ENCODE data around the gene SPTAN1. TPM values are rescaled to one million over a fixed set of nuclear protein-coding genes. Genes with fewer than 3 reads are reported as not detected.

SPTAN1 gene
- total and polyA plus RNA-seq, 8 donors: 58.6 to 155 (median 90.9) TPM

DNA sequence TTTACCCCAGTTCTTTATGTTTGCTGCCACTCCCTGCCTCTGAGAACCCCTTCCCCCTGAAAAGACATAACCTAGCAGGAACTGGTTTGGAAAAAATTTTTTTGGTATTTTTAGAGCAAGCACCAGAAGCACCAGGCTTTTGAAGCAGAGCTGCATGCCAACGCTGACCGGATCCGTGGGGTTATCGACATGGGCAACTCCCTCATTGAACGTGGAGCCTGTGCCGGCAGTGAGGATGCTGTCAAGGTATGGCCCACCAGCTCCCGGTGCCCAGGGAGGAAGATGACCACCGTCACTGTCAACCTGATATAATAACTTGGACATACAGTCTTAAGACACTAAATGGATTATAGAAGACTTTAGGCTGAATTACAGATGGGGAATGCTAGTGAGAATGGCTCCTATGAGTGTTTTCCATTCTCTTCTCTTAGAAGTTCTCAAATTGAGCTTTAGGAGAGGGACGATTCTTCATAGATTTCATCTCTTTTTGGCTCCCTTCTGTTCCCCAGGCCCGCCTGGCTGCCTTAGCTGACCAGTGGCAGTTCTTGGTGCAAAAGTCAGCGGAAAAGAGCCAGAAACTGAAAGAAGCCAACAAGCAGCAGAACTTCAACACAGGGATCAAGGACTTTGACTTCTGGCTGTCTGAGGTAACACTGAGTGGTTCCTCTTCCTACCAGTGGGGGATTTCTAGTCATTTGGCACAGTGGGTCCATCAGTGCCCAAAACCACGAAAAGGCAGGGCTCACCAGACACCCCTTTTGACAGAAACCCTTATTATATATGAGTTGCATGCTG, 59.4 kb downstream of the SPTAN1 start:
- H3K4me1 ChIP-seq: peaks cover 9 to 13% (median 10%) of the 10 kb centered on the region in 3 donors
- FAIRE-seq (no peak), DNase-seq (no peak), ATAC-seq (no peak)
- intact Hi-C loops (cut with DNase I): no loop called here
- no peaks in the 10 kb centered on the region for H3K27me3 ChIP-seq
- WGBS, 2 donors: 93 to 94% methylated on average over 12 of the region's 12 CpGs
- H3K9me3 ChIP-seq: no peaks in the 10 kb centered on the region
- H3K27ac ChIP-seq: no peak overlapping the region
- TF ChIP-seq, protein P1, sequence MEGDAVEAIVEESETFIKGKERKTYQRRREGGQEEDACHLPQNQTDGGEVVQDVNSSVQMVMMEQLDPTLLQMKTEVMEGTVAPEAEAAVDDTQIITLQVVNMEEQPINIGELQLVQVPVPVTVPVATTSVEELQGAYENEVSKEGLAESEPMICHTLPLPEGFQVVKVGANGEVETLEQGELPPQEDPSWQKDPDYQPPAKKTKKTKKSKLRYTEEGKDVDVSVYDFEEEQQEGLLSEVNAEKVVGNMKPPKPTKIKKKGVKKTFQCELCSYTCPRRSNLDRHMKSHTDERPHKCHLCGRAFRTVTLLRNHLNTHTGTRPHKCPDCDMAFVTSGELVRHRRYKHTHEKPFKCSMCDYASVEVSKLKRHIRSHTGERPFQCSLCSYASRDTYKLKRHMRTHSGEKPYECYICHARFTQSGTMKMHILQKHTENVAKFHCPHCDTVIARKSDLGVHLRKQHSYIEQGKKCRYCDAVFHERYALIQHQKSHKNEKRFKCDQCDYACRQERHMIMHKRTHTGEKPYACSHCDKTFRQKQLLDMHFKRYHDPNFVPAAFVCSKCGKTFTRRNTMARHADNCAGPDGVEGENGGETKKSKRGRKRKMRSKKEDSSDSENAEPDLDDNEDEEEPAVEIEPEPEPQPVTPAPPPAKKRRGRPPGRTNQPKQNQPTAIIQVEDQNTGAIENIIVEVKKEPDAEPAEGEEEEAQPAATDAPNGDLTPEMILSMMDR (IDR thresholded peaks at IDR 0.05): no peak
- peaks cover 0 to 80% (median 47%) of the 10 kb centered on the region in 3 donors for H3K36me3 ChIP-seq
- no peak overlapping the region for H3K4me3 ChIP-seq

DNA sequence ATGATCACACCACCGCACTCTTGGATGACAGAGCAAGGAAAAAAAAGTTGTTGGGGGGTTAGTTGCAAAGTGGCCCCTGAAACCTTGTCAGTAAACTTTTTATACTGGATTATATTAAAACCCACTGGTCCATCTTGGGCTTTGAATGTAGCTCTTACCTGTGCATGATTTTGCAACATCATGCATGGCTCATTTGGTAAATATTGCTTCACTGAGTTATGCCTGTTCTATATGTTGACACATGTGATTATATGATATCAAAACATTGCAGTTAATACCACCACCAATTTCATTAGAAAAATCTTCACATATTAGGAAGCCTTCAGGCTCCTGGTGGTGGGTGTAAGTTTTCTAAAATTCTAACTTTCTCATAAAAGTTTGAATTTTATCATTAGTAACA, 62.3 kb downstream of the SPTAN1 start:
- Histone ChIP-seq H3K9me3 (no peaks in the 10 kb centered on the region), H3K27ac (no peak overlapping the region), H3K36me3 (peaks cover 6 to 97% (median 69%) of the 10 kb centered on the region in 3 donors), H3K4me1 (no peaks in the 10 kb centered on the region), H3K27me3 (no peaks in the 10 kb centered on the region), H3K4me3 (no peak overlapping the region)
- peak in 3 of 4 donors; percentile 35 to 61 (median 58) for ATAC-seq
- intact Hi-C loops (cut with DNase I): no loop called here
- TF ChIP-seq, protein P1 (IDR thresholded peaks at IDR 0.05): no peak
- no peak for DNase-seq
- WGBS, 2 donors: 93 to 96% methylated on average over 1 of the region's 1 CpG
- FAIRE-seq: no peak

DNA sequence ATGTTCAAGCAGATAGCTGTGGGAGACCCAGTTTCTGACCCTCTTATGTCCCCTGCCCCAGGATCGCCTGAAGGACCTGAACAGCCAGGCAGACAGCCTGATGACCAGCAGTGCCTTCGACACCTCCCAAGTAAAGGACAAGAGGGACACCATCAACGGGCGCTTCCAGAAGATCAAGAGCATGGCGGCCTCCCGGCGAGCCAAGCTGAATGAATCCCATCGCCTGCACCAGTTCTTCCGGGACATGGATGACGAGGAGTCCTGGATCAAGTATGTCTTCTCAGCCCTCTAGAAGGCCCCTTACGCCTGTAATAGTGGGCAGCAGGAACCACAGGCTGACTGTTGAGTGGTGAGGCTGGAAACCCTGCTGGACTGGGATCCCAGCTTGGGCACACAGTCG, 63.2 kb downstream of the SPTAN1 start:
- ATAC-seq: no peak
- DNase-seq: peak in 1 of 6 donors; percentile 37
- no peaks in the 10 kb centered on the region for H3K27me3 ChIP-seq
- H3K4me3 ChIP-seq: no peak overlapping the region
- FAIRE-seq: no peak
- no peaks in the 10 kb centered on the region for H3K9me3 ChIP-seq
- WGBS, 2 donors: 94 to 95% methylated on average over 12 of the region's 12 CpGs
- H3K4me1 ChIP-seq: no peaks in the 10 kb centered on the region
- H3K27ac ChIP-seq: no peak overlapping the region
- TF ChIP-seq, protein P1 (IDR thresholded peaks at IDR 0.05): no peak
- intact Hi-C loops (cut with DNase I): no loop called here
- peaks cover 8 to 94% (median 74%) of the 10 kb centered on the region in 3 donors for H3K36me3 ChIP-seq

DNA sequence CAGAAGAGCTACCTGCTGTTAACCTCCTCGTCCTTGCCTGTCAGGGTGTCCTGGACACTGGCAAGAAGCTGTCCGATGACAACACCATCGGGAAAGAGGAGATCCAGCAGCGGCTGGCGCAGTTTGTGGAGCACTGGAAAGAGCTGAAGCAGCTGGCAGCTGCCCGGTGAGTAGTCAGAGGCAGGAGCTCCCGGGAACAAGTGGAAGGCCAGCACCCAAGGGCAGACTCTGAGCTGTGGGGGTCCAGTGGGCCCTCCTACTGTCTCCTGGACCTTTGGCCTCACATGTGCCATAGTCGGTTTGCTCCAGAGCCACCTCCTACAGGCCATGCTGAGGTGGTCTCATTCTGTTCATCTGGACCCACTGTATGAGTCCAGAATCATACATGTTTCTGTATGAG, 65.6 kb downstream of the SPTAN1 start:
- H3K4me3 ChIP-seq: no peak overlapping the region
- FAIRE-seq: no peak
- no peak for ATAC-seq
- intact Hi-C loops (cut with DNase I): no loop called here
- H3K9me3 ChIP-seq: no peaks in the 10 kb centered on the region
- DNase-seq: no peak
- WGBS, 2 donors: 87 to 92% methylated on average over 8 of the region's 8 CpGs
- no peaks in the 10 kb centered on the region for H3K4me1 ChIP-seq
- TF ChIP-seq, protein P1 (IDR thresholded peaks at IDR 0.05): no peak
- H3K27ac ChIP-seq: no peak overlapping the region
- H3K27me3 ChIP-seq: no peaks in the 10 kb centered on the region
- H3K36me3 ChIP-seq: peaks cover 8 to 89% (median 60%) of the 10 kb centered on the region in 3 donors

DNA sequence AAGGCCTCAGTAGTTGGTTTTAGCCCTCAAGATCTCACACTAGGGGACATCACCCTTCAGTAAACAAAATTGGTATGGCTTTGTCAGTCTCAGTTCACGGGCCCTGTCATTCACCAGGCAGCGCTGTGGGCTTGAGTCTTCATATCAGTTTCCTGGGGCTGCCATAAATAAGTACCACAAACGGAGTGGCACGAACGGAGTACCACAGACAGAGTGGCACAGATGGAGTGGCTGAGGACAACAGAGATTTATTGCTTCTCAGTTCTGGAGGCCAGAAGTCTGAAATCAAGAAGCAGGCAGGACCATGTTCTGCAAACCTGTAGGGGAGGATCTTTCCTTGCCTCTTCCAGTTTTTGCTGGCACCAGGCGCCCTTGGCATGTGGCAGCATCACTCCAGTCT, 66.7 kb downstream of the SPTAN1 start:
- H3K4me1 ChIP-seq: no peaks in the 10 kb centered on the region
- TF ChIP-seq, protein P1 (IDR thresholded peaks at IDR 0.05): no peak
- ATAC-seq (no peak), DNase-seq (no peak), FAIRE-seq (no peak)
- no peaks in the 10 kb centered on the region for H3K9me3 ChIP-seq
- WGBS, 2 donors: 96 to 97% methylated on average over 6 of the region's 6 CpGs
- intact Hi-C loops (cut with DNase I): no loop called here
- H3K4me3 ChIP-seq: no peak overlapping the region
- no peak overlapping the region for H3K27ac ChIP-seq
- H3K36me3 ChIP-seq: peaks cover 8 to 82% (median 52%) of the 10 kb centered on the region in 3 donors
- H3K27me3 ChIP-seq: no peaks in the 10 kb centered on the region
